GM12874 (cell line): ENCODE results near the gene TPST1.

Experiments
- TF ChIP-seq, protein P1 (sequence below): IDR thresholded peaks from 2 replicates; pipeline ENCODE4 v1.5.1; 2011; ENCODE audit warnings: low read depth, mild to moderate bottlenecking, control low read depth, low read length, moderate library complexity; ENCODE audit not compliant: insufficient read depth

TPST1 gene

DNA sequence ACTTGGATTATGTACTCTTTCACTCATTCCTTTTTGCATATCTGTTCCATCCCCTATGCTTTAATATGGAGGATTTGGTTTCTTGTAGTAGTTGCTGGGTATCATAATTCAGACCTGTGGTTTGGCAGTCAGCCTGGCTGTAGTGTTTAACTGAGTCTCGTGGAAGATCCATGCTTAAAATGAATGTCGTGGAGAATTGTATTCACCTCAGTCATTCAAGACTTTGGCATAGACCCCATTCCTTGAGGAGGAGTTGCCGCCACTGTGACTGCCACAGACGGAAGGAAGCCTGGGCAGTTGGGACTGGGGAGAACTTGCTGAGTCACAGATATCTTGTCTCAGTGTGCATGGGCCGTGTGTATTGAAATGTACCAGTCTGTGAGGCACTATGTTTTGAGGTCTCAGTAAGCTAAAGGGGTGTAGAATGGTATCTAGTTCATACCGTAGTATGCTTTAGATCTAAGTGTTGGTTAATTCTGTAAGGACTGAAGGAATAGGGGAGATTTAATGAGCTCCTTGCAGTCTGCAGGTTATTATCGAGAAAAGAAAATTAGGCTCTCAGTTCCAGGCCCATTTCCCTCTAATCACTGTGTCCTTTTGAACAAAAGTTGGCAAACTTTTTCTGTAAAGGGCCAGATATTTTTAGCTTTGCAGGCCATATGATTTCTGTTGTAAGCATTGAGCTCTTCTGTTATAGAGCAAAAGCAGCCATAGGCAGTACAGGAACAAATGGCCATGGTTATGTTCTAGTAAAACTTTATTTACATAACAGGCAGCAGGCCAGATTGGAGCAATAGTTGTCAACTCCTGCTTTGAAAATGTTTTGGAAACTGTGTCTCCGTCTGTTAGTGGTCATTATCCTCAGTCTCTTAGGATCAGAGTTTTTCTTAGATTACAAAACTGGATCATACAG, 76.8 kb downstream of the TPST1 start:
- TF ChIP-seq, protein P1, sequence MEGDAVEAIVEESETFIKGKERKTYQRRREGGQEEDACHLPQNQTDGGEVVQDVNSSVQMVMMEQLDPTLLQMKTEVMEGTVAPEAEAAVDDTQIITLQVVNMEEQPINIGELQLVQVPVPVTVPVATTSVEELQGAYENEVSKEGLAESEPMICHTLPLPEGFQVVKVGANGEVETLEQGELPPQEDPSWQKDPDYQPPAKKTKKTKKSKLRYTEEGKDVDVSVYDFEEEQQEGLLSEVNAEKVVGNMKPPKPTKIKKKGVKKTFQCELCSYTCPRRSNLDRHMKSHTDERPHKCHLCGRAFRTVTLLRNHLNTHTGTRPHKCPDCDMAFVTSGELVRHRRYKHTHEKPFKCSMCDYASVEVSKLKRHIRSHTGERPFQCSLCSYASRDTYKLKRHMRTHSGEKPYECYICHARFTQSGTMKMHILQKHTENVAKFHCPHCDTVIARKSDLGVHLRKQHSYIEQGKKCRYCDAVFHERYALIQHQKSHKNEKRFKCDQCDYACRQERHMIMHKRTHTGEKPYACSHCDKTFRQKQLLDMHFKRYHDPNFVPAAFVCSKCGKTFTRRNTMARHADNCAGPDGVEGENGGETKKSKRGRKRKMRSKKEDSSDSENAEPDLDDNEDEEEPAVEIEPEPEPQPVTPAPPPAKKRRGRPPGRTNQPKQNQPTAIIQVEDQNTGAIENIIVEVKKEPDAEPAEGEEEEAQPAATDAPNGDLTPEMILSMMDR, result no peak

DNA sequence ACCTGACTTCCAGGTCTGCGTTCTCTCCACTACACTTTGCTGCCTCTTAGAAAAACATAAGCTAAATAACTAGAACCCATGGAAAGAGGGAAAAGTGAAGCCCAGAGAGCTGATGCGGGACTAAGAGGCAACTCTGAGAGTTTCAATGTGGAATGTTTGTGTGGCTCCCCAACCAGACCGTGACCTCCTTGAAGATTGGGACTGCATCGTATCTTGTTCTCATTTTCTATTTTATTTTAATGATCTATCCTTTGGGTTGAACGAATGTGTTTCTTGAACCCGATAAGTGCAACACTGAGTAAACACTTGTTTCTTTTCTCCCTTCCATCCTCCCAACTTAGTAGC, 77.4 kb downstream of the TPST1 start:
- TF ChIP-seq, protein P1, result no peak

DNA sequence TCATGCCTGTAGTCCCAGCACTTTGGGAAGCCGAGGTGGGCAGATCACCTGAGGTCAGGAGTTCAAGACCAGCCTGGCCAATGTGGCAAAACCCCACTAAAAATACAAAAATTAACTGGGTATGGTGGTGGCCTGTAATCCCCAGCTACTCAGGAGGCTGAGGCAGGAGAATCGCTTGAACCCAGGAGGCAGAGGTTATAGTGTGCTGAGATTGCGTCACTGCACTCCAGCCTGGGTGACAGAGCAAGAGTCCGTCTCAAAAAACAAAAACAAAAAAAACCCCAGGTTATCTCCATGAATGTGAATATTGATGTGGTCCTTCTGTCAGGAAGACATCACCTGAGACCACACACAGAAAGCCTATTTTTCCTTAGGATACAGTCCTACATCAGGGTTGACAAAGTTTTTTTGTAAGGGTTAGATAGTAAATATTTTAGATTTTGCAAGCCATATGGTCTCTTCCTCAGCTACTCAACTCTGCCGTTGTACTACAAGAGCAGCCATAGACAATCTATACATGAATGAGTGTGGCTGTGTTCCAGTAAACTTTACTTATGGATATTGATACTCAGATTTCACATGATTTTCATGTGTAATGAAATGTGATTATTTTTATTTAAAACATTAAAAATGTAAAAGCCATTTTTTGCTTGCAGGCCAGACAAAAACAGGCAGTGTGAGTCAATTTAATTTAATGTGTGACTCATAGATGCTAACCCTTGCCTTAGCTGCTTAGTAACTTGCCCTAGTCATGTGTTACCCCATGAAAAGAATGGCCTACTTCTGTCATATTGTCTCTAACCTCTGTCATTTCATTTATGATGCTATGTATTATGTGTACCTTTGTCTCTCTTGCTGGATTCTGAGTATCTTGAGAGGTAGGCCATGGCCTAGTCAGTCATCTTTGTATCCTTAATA, 78.1 kb downstream of the TPST1 start:
- TF ChIP-seq, protein P1, result no peak

DNA sequence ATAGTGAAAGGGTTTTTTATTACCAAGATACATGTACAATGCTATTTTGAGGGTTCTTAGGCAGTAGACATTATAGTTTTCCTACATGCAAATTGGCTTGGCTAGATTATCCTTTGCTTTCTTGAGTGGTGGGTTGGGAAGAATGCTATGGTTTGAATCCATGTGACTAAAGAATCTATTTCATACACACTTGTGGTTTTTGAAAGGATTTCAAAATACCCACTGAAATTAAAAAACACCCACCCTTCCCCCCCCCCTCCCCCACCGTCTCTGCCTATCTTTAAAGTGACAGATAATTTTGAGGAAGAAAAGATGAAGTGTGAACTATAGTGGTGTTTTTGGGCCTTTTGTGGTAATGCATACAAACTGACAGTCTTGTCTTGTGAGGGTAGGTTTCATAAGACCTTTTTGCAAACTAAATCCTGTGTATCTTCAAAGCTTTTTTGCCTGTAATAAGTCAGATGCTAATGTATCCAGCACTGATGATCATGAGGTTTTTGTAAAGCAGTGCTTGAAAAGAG, 90.9 kb downstream of the TPST1 start:
- TF ChIP-seq, protein P1, result no peak

DNA sequence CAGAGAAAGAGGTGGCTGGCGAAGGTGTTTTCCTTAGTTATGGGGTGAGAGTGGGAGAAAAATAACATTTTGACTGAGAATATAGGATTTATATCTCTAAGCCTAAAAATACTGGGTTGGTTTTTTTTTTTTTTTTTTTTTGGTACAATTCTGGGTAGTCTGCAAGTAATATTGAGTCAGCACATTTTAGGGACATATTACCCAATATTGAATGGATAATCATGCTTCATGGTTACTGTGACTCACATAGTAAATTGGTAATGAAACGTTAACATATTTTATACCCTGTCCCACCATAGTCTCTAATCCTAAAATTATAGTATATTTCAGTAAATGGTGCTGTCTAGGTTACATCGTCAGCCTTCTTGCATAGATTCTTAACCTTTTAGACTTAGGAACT, 91.4 kb downstream of the TPST1 start:
- TF ChIP-seq, protein P1, result no peak

DNA sequence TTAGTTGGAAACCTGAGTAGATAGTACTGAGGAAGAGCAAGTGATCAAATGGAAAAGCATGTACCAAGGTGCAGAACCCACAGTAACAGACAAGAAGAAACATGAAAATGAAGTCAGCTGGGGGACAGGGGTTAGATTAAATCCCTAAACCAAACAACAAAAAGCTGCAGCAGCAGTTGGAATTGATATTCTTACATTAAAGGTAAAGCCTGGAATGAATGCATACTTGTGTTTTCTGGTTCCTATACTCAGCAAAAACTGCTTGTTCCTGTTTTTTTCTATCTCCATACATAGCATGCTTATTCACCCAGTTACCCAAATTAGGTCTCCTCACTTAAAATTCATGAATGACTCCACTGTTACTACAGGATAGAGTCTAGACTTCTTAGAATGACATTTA, 92.4 kb downstream of the TPST1 start:
- TF ChIP-seq, protein P1, result no peak

DNA sequence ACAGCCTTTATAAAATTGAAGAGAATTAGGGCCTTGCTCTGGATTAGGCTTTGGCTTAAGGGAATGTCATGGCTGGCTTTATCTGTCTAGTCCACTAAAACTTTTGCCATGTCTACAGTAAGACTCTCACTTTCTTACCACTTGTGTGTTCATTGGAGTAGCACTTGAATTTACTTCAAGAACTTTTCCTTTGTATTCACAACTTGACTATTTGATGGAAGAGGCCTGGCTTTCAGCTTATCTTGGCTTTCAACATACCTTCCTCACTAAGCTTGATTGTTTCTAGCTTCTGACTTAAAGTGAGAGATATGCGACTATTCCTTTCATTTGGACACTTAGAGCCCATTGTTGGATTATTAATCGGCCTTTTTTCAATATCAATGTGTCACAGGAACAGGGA, 96.1 kb downstream of the TPST1 start:
- TF ChIP-seq, protein P1, result no peak
